Upper lobe of left lung (tissue), 4 donors: Measurements from ENCODE around the gene SMG5.

Experiments
- EP300 ChIP-seq, 4 donors: sonication (generic); formaldehyde crosslinking; IDR thresholded peaks; one replicate each; pipeline ENCODE4 v1.5.1; 2017; ENCODE audit warnings: antibody characterized with exemption in 4 of 4, control low read depth in 2 of 4
- POLR2A ChIP-seq, 4 donors: fragments of 450-650 bp; IDR thresholded peaks; one replicate each; pipeline ENCODE4 v1.5.1; 2016 to 2017; ENCODE audit warnings: antibody characterized with exemption in 4 of 4, mild to moderate bottlenecking in 2 of 4
- POLR2AphosphoS5 ChIP-seq, 2 donors: sonication (generic); formaldehyde crosslinking; IDR thresholded peaks; one replicate each; pipeline ENCODE4 v1.5.1; 2017; ENCODE audit warnings: antibody characterized with exemption in 2 of 2
- TF ChIP-seq, protein P1 (sequence below), 6 experiments: fragments of 450-650 bp in 4 of 6; fragments of 200-600 bp in 2 of 6; sonication (generic) in 2 of 6; IDR thresholded peaks; one replicate each; pipeline ENCODE4 v1.5.1; 2016 to 2019; ENCODE audit warnings: antibody characterized with exemption in 6 of 6

- TF ChIP-seq, protein P1, sequence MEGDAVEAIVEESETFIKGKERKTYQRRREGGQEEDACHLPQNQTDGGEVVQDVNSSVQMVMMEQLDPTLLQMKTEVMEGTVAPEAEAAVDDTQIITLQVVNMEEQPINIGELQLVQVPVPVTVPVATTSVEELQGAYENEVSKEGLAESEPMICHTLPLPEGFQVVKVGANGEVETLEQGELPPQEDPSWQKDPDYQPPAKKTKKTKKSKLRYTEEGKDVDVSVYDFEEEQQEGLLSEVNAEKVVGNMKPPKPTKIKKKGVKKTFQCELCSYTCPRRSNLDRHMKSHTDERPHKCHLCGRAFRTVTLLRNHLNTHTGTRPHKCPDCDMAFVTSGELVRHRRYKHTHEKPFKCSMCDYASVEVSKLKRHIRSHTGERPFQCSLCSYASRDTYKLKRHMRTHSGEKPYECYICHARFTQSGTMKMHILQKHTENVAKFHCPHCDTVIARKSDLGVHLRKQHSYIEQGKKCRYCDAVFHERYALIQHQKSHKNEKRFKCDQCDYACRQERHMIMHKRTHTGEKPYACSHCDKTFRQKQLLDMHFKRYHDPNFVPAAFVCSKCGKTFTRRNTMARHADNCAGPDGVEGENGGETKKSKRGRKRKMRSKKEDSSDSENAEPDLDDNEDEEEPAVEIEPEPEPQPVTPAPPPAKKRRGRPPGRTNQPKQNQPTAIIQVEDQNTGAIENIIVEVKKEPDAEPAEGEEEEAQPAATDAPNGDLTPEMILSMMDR (IDR thresholded peaks at IDR 0.05) = no peak
- TF ChIP-seq POLR2AphosphoS5 (IDR thresholded peaks at IDR 0.05) (no peak), POLR2A (IDR thresholded peaks at IDR 0.05) (no peak), EP300 (IDR thresholded peaks at IDR 0.05) (no peak)
Observed at GRCh38 chr1:156204686-156205085, 77.9 kb downstream of the SMG5 start.
